ENCODE measurements around the gene COQ10A.
A peak's percentile ranks its signal among the peaks of the same experiment; 100 is the strongest.

Gene COQ10A

DNA sequence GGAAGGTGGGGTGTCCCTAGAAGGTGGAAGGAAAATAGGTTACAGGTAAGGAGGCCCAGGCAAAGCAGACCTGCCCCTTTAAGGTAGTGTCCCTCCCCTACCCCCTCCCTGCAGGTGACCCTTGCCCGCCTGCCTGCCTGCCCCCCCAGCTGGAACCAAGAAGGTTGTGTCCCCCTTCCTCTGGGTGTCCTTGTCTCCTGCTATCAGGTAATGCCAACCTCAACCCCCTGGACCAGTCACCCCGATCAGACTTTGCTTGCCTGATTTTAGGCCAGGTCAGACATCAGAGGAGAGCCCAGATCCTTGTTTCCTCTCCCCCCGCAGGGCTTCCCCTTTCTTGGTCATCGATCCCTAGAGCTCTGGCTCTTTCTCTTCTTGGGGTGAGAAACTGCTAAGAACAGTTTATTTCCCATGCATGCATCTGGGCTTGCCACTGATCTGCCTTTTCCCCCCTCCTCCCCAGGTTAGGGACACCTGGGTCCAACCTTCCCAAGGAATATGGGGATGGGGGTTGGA lies 36.8 kb upstream of the COQ10A start, which contains the start of gene SLC39A5:
Gene SLC39A5 (plus strand): TSS at position 136 of the 516 bp plus-strand sequence. CDS start 1,224 bp downstream, outside the sequence.
- Histone ChIP-seq H3K4me3 (ENCODE audit: low read depth, low read length) (no peak within 1 kb of the TSS), H3K36me3 (ENCODE audit: control insufficient read depth, insufficient read depth, low read length) (peaks cover 9% of the 10 kb centered on the region), H3K27ac (ENCODE audit: low read depth, low read length) (peak within 1 kb of the TSS; percentile 47), H3K4me1 (ENCODE audit: control insufficient read depth, insufficient read depth, low read length) (no peaks in the 10 kb centered on the region), H3K9ac (ENCODE audit: low read depth, low read length) (no peak within 1 kb of the TSS), H3K9me3 (ENCODE audit: control insufficient read depth, insufficient read depth, low read length) (no peaks in the 10 kb centered on the region), H3K27me3 (ENCODE audit: control insufficient read depth, insufficient read depth, low read length) (no peaks in the 10 kb centered on the region)

DNA sequence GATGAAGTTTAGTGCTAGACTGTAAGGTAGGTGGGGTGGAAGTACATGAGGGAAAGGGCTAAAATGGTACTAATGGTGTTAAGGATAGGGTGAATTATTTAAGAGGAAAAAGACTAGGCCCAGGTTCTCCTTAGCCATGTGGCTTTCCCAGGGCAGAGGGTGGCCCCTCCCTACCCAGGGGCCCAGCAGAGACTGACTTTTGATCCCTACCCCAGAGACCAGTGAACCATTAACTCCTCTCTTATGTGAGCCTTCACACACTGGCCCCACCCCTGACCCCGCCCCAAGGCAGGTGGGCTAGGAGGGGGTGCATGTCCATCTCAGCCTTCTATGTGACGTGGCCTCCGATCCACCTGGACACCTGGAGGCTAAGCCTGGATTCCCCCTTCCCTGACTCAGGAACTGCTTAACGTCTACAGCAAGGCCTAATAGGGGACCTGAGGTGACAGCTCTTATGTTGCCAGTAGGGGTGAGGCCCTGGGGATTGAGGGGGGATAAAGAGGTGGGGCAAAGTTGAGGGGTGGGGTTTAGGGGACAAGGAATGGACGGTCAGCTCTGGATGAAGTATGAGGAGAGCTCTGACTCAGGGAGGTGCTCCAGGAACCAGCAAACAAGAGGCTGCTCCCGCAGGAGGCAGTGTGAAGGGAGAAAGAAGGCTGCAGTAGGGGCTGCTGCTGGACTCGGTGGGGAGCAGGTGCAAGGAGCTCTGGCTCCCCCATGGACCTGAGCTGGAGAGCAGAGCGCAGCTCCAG lies 36.1 kb upstream of the COQ10A start:
- H3K36me3 ChIP-seq (ENCODE audit: control insufficient read depth, insufficient read depth, low read length) = peaks cover 9% of the 10 kb centered on the region
- H3K4me1 ChIP-seq (ENCODE audit: control insufficient read depth, insufficient read depth, low read length) = no peaks in the 10 kb centered on the region
- no peaks in the 10 kb centered on the region for H3K27me3 ChIP-seq (ENCODE audit: control insufficient read depth, insufficient read depth, low read length)
- peak overlapping the region; percentile 47 for H3K27ac ChIP-seq (ENCODE audit: low read depth, low read length)
- no peak overlapping the region for H3K9ac ChIP-seq (ENCODE audit: low read depth, low read length)
- no peaks in the 10 kb centered on the region for H3K9me3 ChIP-seq (ENCODE audit: control insufficient read depth, insufficient read depth, low read length)
- H3K4me3 ChIP-seq (ENCODE audit: low read depth, low read length) = no peak overlapping the region

DNA sequence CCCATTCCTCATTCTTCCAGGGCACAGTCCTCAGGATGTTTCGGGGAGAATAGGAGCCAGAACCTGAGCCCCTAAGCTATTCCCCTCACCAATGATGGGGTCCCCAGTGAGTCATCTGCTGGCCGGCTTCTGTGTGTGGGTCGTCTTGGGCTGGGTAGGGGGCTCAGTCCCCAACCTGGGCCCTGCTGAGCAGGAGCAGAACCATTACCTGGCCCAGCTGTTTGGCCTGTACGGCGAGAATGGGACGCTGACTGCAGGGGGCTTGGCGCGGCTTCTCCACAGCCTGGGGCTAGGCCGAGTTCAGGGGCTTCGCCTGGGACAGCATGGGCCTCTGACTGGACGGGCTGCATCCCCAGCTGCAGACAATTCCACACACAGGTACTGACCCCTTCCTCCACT lies 35.6 kb upstream of the COQ10A start:
- Histone ChIP-seq H3K27ac (ENCODE audit: low read depth, low read length) (no peak overlapping the region), H3K4me3 (ENCODE audit: low read depth, low read length) (no peak overlapping the region), H3K9ac (ENCODE audit: low read depth, low read length) (no peak overlapping the region), H3K4me1 (ENCODE audit: control insufficient read depth, insufficient read depth, low read length) (no peaks in the 10 kb centered on the region), H3K27me3 (ENCODE audit: control insufficient read depth, insufficient read depth, low read length) (no peaks in the 10 kb centered on the region), H3K9me3 (ENCODE audit: control insufficient read depth, insufficient read depth, low read length) (no peaks in the 10 kb centered on the region), H3K36me3 (ENCODE audit: control insufficient read depth, insufficient read depth, low read length) (peaks cover 6% of the 10 kb centered on the region)

DNA sequence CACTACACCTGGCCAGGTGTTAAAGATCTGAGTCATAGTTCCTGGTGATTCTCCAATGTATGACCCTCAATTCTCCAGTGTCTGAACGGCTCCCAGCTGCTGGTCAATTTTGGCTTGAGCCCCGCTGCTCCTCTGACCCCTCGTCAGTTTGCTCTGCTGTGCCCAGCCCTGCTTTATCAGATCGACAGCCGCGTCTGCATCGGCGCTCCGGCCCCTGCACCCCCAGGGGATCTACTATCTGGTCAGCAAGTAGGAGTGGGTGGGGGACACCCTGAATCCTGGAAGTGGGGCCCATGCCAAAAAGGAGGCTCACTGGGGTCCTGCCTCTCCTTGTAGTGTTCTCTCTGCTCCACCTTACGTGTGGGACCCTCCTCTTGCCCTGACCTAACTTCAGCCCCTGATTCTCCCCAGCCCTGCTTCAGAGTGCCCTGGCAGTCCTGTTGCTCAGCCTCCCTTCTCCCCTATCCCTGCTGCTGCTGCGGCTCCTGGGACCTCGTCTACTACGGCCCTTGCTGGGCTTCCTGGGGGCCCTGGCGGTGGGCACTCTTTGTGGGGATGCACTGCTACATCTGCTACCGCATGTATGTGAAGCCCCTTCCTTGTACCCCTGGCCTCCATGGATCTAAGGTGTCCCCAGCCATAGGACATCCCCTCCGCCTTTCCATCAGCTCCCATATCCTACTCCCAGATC lies 31.9 kb upstream of the COQ10A start:
- no peak overlapping the region for H3K9ac ChIP-seq (ENCODE audit: low read depth, low read length)
- H3K4me3 ChIP-seq (ENCODE audit: low read depth, low read length) = no peak overlapping the region
- no peaks in the 10 kb centered on the region for H3K9me3 ChIP-seq (ENCODE audit: control insufficient read depth, insufficient read depth, low read length)
- H3K36me3 ChIP-seq (ENCODE audit: control insufficient read depth, insufficient read depth, low read length) = peaks cover 4% of the 10 kb centered on the region
- no peak overlapping the region for H3K27ac ChIP-seq (ENCODE audit: low read depth, low read length)
- 0 out of 2 replicates have a peak, but pooled peaks cover 6% of the 10 kb centered on the region for H3K4me1 ChIP-seq (ENCODE audit: control insufficient read depth, insufficient read depth, low read length)
- no peaks in the 10 kb centered on the region for H3K27me3 ChIP-seq (ENCODE audit: control insufficient read depth, insufficient read depth, low read length)

DNA sequence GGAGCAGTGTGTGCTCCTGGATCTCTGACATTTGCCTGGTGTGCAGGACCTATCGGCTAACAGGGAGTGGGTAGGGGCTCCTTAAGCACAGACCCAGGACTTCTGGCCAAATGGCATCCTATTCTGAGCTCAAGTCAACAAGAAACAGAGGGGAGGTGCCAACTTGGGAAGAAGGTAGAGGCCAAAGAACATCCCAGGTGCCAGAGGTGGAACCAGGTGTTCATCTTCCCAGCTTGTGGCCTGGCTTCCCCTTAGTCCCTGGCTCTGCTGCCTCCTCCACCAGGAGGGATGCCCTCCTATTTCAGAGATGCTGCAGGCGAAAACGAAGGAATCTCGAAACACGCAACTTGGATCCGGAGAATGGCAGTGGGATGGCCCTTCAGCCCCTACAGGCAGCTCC lies 30.7 kb upstream of the COQ10A start:
- Histone ChIP-seq H3K27me3 (ENCODE audit: control insufficient read depth, insufficient read depth, low read length) (no peaks in the 10 kb centered on the region), H3K9ac (ENCODE audit: low read depth, low read length) (no peak overlapping the region), H3K9me3 (ENCODE audit: control insufficient read depth, insufficient read depth, low read length) (no peaks in the 10 kb centered on the region), H3K27ac (ENCODE audit: low read depth, low read length) (no peak overlapping the region), H3K36me3 (ENCODE audit: control insufficient read depth, insufficient read depth, low read length) (peaks cover 15% of the 10 kb centered on the region), H3K4me3 (ENCODE audit: low read depth, low read length) (no peak overlapping the region), H3K4me1 (ENCODE audit: control insufficient read depth, insufficient read depth, low read length) (0 out of 2 replicates have a peak, but pooled peaks cover 6% of the 10 kb centered on the region)

DNA sequence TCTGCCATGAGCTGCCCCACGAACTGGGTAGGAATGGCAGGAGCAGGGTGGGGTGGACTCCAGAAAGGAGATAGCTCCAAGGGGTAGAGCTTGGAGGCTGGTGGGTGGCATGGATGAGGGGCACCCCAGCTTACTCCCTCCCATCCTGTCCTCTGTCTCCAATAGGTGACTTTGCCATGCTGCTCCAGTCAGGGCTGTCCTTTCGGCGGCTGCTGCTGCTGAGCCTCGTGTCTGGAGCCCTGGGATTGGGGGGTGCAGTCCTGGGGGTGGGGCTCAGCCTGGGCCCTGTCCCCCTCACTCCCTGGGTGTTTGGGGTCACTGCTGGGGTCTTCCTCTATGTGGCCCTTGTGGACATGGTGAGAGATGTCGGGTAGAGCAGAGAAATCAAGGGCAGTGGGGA lies 29.8 kb upstream of the COQ10A start:
- H3K36me3 ChIP-seq (ENCODE audit: control insufficient read depth, insufficient read depth, low read length) = peaks cover 24% of the 10 kb centered on the region
- H3K27ac ChIP-seq (ENCODE audit: low read depth, low read length) = no peak overlapping the region
- H3K4me1 ChIP-seq (ENCODE audit: control insufficient read depth, insufficient read depth, low read length) = 0 out of 2 replicates have a peak, but pooled peaks cover 6% of the 10 kb centered on the region
- no peaks in the 10 kb centered on the region for H3K9me3 ChIP-seq (ENCODE audit: control insufficient read depth, insufficient read depth, low read length)
- H3K27me3 ChIP-seq (ENCODE audit: control insufficient read depth, insufficient read depth, low read length) = no peaks in the 10 kb centered on the region
- H3K9ac ChIP-seq (ENCODE audit: low read depth, low read length) = no peak overlapping the region
- no peak overlapping the region for H3K4me3 ChIP-seq (ENCODE audit: low read depth, low read length)

DNA sequence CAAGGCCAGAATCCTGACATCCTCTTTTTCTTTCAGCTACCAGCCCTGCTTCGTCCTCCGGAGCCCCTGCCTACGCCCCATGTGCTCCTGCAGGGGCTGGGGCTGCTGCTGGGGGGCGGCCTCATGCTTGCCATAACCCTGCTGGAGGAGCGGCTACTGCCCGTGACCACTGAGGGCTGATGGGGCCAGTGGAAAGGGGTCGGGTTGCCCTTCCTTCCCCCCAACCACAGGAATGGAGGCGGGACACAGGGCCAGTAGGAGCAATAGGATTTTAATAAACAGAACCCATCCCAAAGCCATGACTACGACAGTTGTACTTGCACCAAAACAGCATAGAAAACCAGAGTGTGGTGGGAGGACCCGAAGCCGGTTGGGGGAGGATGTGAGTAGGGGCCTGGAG lies 29.2 kb upstream of the COQ10A start:
- no peaks in the 10 kb centered on the region for H3K27me3 ChIP-seq (ENCODE audit: control insufficient read depth, insufficient read depth, low read length)
- H3K27ac ChIP-seq (ENCODE audit: low read depth, low read length) = no peak overlapping the region
- H3K4me3 ChIP-seq (ENCODE audit: low read depth, low read length) = no peak overlapping the region
- 0 out of 2 replicates have a peak, but pooled peaks cover 6% of the 10 kb centered on the region for H3K4me1 ChIP-seq (ENCODE audit: control insufficient read depth, insufficient read depth, low read length)
- no peak overlapping the region for H3K9ac ChIP-seq (ENCODE audit: low read depth, low read length)
- no peaks in the 10 kb centered on the region for H3K9me3 ChIP-seq (ENCODE audit: control insufficient read depth, insufficient read depth, low read length)
- H3K36me3 ChIP-seq (ENCODE audit: control insufficient read depth, insufficient read depth, low read length) = peaks cover 30% of the 10 kb centered on the region

DNA sequence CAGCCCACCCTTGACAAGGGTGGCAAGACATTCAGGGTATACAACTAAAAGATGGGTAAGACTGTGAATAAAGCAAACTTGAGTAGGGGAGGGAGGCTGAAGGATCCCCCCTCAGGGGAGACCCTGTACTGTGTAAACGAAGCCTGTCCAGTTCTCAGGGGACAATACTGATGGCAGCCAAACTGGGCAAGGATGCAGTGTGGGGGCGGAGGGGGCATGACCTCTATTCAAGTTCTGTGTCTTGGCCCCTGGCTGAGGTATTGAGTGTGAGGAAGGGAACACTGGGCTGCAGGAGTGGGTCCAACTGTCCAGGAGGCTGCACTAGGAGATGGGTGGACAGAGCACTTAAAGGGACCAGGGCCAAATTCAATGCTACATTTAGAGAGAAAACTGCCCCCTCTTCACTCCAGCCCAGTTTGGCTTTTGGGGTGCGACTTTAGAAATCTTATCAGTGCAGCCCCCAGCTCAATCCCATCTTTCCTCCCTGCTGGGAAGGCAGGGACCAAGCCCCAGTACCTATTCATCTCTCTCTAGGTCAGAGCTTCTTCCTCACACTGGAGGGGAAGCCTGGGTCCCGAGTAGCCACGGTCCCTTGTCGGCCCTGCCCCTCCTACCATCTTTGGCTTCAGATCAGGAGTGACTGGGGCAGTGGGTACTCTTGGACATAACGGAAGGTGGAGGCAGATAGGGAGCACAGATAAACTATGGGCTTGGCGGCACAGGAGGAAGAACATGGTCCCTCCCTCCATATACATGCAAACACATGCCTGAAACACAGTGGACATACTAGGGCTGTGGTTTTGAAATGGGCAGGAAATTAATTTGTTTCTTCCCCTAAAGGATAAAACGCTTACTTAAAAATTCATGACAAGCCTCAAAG lies 25.1 kb upstream of the COQ10A start:
- 0 out of 2 replicates have a peak, but pooled peaks cover 6% of the 10 kb centered on the region for H3K4me1 ChIP-seq (ENCODE audit: control insufficient read depth, insufficient read depth, low read length)
- H3K4me3 ChIP-seq (ENCODE audit: low read depth, low read length) = no peak overlapping the region
- H3K27me3 ChIP-seq (ENCODE audit: control insufficient read depth, insufficient read depth, low read length) = no peaks in the 10 kb centered on the region
- H3K36me3 ChIP-seq (ENCODE audit: control insufficient read depth, insufficient read depth, low read length) = peaks cover 66% of the 10 kb centered on the region
- no peaks in the 10 kb centered on the region for H3K9me3 ChIP-seq (ENCODE audit: control insufficient read depth, insufficient read depth, low read length)
- H3K9ac ChIP-seq (ENCODE audit: low read depth, low read length) = no peak overlapping the region
- no peak overlapping the region for H3K27ac ChIP-seq (ENCODE audit: low read depth, low read length)

DNA sequence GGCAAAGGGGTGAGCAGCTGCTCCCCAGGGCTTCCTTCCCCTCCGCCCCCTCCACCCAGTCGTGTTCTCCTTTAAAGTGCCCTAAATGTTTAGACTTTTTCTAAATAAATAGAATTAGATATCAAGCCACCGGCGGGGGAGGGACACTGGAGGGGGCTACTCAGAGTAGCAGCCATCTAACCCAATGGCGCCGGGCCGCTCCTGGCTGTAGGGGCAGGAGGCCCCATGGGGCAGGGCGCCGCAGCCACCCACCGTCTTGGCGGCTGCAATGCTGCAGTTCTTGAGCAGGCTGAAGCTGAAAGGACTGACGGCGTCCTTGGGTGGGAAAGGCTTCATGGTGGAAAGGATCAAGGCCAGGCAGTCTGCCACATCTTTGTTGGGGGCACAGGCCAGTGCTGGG lies 23.8 kb upstream of the COQ10A start:
- Histone ChIP-seq H3K9ac (ENCODE audit: low read depth, low read length) (no peak overlapping the region), H3K4me1 (ENCODE audit: control insufficient read depth, insufficient read depth, low read length) (no peaks in the 10 kb centered on the region), H3K27ac (ENCODE audit: low read depth, low read length) (no peak overlapping the region), H3K9me3 (ENCODE audit: control insufficient read depth, insufficient read depth, low read length) (no peaks in the 10 kb centered on the region), H3K4me3 (ENCODE audit: low read depth, low read length) (no peak overlapping the region), H3K36me3 (ENCODE audit: control insufficient read depth, insufficient read depth, low read length) (peaks cover 78% of the 10 kb centered on the region), H3K27me3 (ENCODE audit: control insufficient read depth, insufficient read depth, low read length) (no peaks in the 10 kb centered on the region)

DNA sequence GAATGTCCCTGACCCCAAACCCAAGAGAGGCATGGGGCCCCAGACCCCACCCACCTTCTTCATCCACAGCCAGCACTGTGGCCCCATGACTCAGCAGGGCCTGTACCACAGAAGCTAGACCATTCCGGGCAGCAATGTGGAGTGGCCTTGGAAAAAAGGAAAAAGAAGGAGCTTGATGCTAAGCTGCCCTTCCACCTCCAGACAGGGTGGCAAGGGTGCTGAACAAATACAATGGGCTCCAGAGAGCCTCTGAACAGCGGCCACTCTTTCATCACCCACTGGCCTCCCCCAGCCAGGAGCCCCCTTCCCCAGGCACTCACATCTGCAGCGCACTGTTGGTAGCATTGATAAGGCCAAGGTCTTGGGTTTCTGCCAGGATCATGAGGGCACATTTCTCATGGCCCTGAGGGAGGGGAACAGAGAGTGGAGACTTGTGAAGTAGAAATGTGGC lies 23.0 kb upstream of the COQ10A start:
- H3K9ac ChIP-seq (ENCODE audit: low read depth, low read length) = no peak overlapping the region
- H3K27ac ChIP-seq (ENCODE audit: low read depth, low read length) = no peak overlapping the region

More for the DNA sequence above, 23.0 kb upstream of the COQ10A start:
- H3K9me3 ChIP-seq (ENCODE audit: control insufficient read depth, insufficient read depth, low read length) = no peaks in the 10 kb centered on the region
- peaks cover 85% of the 10 kb centered on the region for H3K36me3 ChIP-seq (ENCODE audit: control insufficient read depth, insufficient read depth, low read length)
- H3K27me3 ChIP-seq (ENCODE audit: control insufficient read depth, insufficient read depth, low read length) = no peaks in the 10 kb centered on the region
- no peaks in the 10 kb centered on the region for H3K4me1 ChIP-seq (ENCODE audit: control insufficient read depth, insufficient read depth, low read length)
- H3K4me3 ChIP-seq (ENCODE audit: low read depth, low read length) = no peak overlapping the region

All from HUES48 (cell line).